Breast epithelium (tissue), 3 donors: ENCODE measurements around the gene MAP6.

ENCODE experiments used
- CTCF ChIP-seq, 3 donors: fragments of 450-650 bp; IDR thresholded peaks; one replicate each; pipeline ENCODE4 v1.5.1; 2016 to 2017; ENCODE audit warnings: antibody characterized with exemption in 3 of 3, mild to moderate bottlenecking in 3 of 3, moderate library complexity in 3 of 3
- POLR2AphosphoS5 ChIP-seq, 3 donors: sonication (generic); formaldehyde crosslinking; IDR thresholded peaks; one replicate each; pipeline ENCODE4 v1.6.1; 2017; ENCODE audit warnings: antibody characterized with exemption in 3 of 3

GRCh38 chr11:75673977-75674582 lies 5.2 kb upstream of the MAP6 start:
- no peak for TF ChIP-seq POLR2AphosphoS5 (IDR thresholded peaks at IDR 0.05)
- TF ChIP-seq CTCF (IDR thresholded peaks at IDR 0.05) = no peak
